DND-41 (cell line): ENCODE data around the gene ELN.

ENCODE experiments used
- EZH2 ChIP-seq: IDR thresholded peaks from 3 replicates; pipeline ENCODE4 v1.6.1; 2012; ENCODE audit warnings: borderline replicate concordance, low read depth, mild to moderate bottlenecking, moderate library complexity, low read length, inconsistent platforms; ENCODE audit not compliant: severe bottlenecking
- TF ChIP-seq, protein P1 (sequence below): IDR thresholded peaks from 2 replicates; pipeline ENCODE4 v1.5.1; 2012; ENCODE audit warnings: borderline replicate concordance, low read length, moderate library complexity, mild to moderate bottlenecking; ENCODE audit not compliant: poor library complexity, severe bottlenecking; ENCODE audit errors: extremely low read depth

DNA sequence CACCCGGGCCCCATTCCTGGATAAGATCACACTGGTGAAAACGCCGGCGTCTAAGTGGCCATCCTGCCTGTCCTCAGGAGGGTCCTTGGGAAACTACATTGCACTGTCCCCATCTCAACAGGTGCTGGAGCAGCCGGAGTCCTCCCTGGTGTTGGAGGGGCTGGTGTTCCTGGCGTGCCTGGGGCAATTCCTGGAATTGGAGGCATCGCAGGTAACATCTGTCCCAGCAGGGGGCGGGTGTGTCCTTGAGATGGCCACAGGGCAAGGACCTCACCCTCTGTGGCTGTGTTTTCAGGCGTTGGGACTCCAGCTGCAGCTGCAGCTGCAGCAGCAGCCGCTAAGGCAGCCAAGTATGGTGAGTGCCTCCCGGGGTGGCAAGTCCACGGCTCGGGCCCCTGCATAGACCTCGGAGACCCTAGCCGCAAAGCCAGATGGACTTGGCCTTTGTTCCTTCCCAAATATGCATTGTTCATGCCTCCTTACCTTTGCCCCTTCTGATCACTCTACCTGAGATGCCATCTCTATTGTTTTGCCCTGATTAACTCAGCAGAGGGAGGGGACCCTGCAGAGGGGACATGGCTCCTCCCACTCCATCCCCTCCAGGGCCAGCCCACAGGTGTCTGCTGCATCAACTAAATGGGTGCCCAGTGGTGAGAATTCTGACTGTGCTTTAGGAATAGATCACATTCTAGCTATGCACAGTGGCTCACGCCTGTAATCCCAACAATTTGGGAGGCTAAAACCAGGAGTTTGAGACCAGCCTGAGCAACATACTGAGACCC lies 23.8 kb downstream of the ELN start:
- TF ChIP-seq, protein P1, sequence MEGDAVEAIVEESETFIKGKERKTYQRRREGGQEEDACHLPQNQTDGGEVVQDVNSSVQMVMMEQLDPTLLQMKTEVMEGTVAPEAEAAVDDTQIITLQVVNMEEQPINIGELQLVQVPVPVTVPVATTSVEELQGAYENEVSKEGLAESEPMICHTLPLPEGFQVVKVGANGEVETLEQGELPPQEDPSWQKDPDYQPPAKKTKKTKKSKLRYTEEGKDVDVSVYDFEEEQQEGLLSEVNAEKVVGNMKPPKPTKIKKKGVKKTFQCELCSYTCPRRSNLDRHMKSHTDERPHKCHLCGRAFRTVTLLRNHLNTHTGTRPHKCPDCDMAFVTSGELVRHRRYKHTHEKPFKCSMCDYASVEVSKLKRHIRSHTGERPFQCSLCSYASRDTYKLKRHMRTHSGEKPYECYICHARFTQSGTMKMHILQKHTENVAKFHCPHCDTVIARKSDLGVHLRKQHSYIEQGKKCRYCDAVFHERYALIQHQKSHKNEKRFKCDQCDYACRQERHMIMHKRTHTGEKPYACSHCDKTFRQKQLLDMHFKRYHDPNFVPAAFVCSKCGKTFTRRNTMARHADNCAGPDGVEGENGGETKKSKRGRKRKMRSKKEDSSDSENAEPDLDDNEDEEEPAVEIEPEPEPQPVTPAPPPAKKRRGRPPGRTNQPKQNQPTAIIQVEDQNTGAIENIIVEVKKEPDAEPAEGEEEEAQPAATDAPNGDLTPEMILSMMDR, result peak; percentile 46
- TF ChIP-seq EZH2, result no peak
